ENCODE results near the gene ABCC6. TPM values are rescaled to one million over a fixed set of nuclear protein-coding genes. Genes with fewer than 3 reads are reported as not detected.
"Not testable (repeated sequence)": the region's sequence is repeated elsewhere in the genome, so short reads cannot be mapped to it uniquely, and the experiment has no call there.

ABCC6 gene
- total RNA-seq, 4 donors from 2014 or later = 0.29 TPM; not detected in 3

- H3K9me3 ChIP-seq = no peaks in the 10 kb centered on the region
- no peak for DNase-seq
- H3K27me3 ChIP-seq = no peaks in the 10 kb centered on the region
- H3K36me3 ChIP-seq = peaks cover 0 to 17% (median 0%) of the 10 kb centered on the region in 3 donors
- H3K4me3 ChIP-seq = peak overlapping the region in 1 of 4 donors; percentile 27
- H3K4me1 ChIP-seq = peaks cover 0 to 56% (median 5%) of the 10 kb centered on the region in 3 donors
- peak overlapping the region in 3 of 4 donors; percentile 41 to 69 (median 66) for H3K27ac ChIP-seq
- intact Hi-C loops (cut with DNase I) = no loop called here
- WGBS, 2 donors = 49 to 67% methylated on average over 7 to 10 of the region's 28 CpGs
- no peak for TF ChIP-seq POLR2A (IDR thresholded peaks at IDR 0.05)
- TF ChIP-seq CTCF (IDR thresholded peaks at IDR 0.05) = no peak
Measured at GRCh38 chr16:16150117-16150877, 73.0 kb downstream of the ABCC6 start.

GRCh38 chr16:16149710-16150116 lies 73.6 kb downstream of the ABCC6 start:
- WGBS, 2 donors = 63 to 81% methylated on average over 8 to 9 of the region's 10 CpGs
- intact Hi-C loops (cut with DNase I) = no loop called here
- TF ChIP-seq CTCF (IDR thresholded peaks at IDR 0.05) = no peak
- Histone ChIP-seq H3K9me3 (no peaks in the 10 kb centered on the region), H3K4me3 (no peak overlapping the region), H3K36me3 (peaks cover 0 to 23% (median 0%) of the 10 kb centered on the region in 3 donors), H3K27me3 (no peaks in the 10 kb centered on the region), H3K4me1 (peaks cover 0 to 61% (median 5%) of the 10 kb centered on the region in 3 donors), H3K27ac (peak overlapping the region in 3 of 4 donors; percentile 41 to 69 (median 66))
- DNase-seq = no peak

GRCh38 chr16:16148755-16149154 lies 74.5 kb downstream of the ABCC6 start:
- peak overlapping the region in 3 of 4 donors; percentile 25 to 41 (median 28) for H3K27ac ChIP-seq
- H3K4me3 ChIP-seq = no peak overlapping the region
- WGBS, 2 donors = 37 to 43% methylated on average over 2 to 6 of the region's 9 CpGs
- no peak for DNase-seq
- TF ChIP-seq CTCF (IDR thresholded peaks at IDR 0.05) (no peak), POLR2A (IDR thresholded peaks at IDR 0.05) (no peak)
- no peaks in the 10 kb centered on the region for H3K9me3 ChIP-seq
- H3K4me1 ChIP-seq = peaks cover 0 to 71% (median 5%) of the 10 kb centered on the region in 3 donors
- H3K27me3 ChIP-seq = no peaks in the 10 kb centered on the region
- H3K36me3 ChIP-seq = peaks cover 0 to 32% (median 0%) of the 10 kb centered on the region in 3 donors
- intact Hi-C loops (cut with DNase I) = no loop called here

- intact Hi-C loops (cut with DNase I) = not testable (repeated sequence)
- WGBS, 2 donors = 52 to 70% methylated on average over 13 to 14 of the region's 15 CpGs
- peak overlapping the region in 1 of 4 donors; percentile 60 for H3K27ac ChIP-seq
Measured at GRCh38 chr16:16148000-16148599, 75.2 kb downstream of the ABCC6 start.

GRCh38 chr16:16147316-16147999 lies 75.8 kb downstream of the ABCC6 start:
- Histone ChIP-seq H3K4me3 (no peak overlapping the region), H3K27me3 (no peaks in the 10 kb centered on the region), H3K36me3 (peaks cover 0 to 44% (median 0%) of the 10 kb centered on the region in 3 donors), H3K27ac (peak overlapping the region in 2 of 4 donors; percentile 8 to 60), H3K4me1 (peaks cover 0 to 74% (median 5%) of the 10 kb centered on the region in 3 donors), H3K9me3 (no peaks in the 10 kb centered on the region)
- DNase-seq = no peak
- no peak for TF ChIP-seq CTCF (IDR thresholded peaks at IDR 0.05)
- TF ChIP-seq POLR2A (IDR thresholded peaks at IDR 0.05) = no peak
- 81 to 85% methylated on average over 14 to 15 of the region's 17 CpGs for WGBS, 2 donors
- intact Hi-C loops (cut with DNase I) = no loop called here

More at GRCh38 chr16:16148000-16148599, 75.2 kb downstream of the ABCC6 start:
- Histone ChIP-seq H3K36me3 (peaks cover 0 to 38% (median 0%) of the 10 kb centered on the region in 3 donors), H3K4me1 (peaks cover 0 to 74% (median 5%) of the 10 kb centered on the region in 3 donors)
- H3K9me3 ChIP-seq, DNase-seq, H3K4me3 ChIP-seq, H3K27me3 ChIP-seq: not testable (repeated sequence)

Data from esophagus squamous epithelium (tissue), 5 donors.